HG03135 (cell line): Measurements from ENCODE around the gene PRG2.
A peak's percentile ranks its signal among the peaks of the same experiment; 100 is the strongest.
"Not testable (repeated sequence)": the region's sequence is repeated elsewhere in the genome, so short reads cannot be mapped to it uniquely, and the experiment has no call there.

ENCODE experiments used
- ATAC-seq: cut with Tn5 transposase; IDR thresholded peaks from one replicate; pipeline ENCODE4 v1.9.1; 2021; ENCODE audit warnings: mild to moderate bottlenecking, moderate library complexity; ENCODE audit not compliant: unreplicated experiment

Gene PRG2

DNA sequence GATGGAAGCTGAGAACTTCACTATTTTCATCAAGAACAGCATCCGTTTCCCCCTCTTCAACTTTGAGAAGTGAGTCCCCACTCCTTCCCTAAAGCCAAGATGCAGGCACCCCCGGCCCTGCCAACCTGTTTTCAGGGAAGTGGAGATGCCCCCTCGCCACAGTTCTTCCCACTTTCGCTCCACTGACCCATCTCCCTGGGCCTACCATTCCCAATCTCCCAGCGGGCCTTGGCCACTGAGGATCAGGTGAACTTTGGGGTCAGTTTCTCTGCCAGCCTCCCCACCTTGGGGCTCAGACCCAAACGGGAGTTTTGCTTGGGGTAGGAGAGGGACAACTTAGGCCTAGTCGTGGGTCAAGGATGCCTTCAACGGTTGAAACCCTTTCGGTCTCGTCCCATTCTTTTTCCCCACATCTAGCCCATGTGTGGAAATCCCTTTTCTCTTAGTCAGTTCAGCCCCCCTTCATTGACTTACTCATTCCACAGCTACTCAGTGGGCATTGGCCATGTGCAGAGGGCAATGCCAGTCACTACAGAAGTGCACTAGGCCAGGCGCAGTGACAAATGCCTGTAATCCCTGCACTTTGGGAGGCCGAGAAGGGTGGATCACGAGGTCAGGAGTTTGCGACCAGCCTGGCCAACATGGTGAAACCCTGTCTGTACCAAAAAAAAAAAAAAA is 41.7 kb downstream of the PRG2 start:
- no peak for ATAC-seq

DNA sequence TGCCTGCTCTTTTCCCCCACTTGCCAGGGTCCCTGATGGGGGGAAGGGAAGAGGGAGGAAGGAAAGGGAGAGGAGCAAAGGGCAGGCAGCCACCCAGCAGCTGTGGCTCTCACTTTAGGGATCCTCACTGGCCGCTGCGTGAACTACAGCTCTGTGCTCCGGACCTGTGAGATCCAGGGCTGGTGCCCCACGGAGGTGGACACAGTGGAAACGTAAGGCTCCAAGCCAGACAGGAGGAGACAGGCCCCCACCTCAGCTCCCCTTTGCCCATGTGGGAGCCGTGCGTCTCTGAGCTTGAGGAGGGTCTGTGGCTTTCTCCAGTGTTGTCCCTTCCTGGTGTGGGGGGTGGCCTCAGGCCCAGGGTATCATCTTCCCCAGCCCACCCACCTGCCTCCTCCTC is 42.4 kb downstream of the PRG2 start:
- no peak for ATAC-seq

DNA sequence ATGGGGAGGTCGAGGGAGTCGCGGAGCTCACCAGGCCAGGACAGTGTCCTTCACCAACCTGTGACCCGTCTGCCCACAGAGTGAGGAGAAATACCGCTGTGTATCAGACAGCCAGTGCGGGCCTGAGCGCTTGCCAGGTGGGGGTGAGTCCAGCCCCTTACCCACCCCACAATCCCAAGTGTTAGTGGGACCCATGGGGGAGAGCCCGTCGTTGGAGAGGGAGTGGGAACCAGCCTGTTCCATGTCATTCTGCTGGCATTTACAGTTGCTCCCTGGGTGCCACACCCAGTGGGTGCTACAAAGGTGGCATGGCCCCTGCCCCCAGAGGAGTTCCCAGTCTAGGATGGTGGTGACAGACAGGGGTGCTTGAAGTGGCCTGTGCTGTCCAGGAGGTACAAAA is 43.1 kb downstream of the PRG2 start:
- ATAC-seq: no peak

DNA sequence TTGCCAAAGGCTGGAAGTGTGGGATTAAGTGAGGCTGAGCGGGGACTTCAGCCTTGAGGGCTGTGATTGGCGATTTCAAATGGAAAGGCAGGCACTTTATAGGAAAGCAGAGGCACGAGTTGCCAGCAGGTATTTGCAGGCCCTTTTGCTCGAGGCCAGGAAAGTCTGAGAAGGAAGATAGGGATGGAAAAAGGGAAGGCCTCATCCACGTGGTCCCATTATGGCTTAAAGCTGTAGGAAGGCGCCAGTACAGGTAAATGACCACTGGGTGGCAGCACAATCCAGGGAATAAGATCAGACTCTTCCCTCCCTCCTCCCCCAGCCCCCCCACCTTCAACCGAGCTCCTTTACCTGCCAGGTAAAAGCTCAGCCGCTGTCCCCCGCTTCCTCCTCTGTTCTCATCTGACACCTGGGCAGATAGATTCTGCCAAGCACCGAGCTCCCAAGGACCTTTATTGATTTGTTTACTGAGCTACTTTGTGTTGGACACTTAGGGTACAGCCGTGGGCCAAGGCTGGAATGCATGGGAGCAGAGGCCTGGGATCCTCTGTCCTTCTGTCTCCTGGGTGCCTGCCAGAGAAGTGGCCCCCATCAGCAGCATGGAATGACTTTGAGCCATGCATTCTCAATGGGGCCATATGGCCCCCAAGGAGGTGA is 44.8 kb downstream of the PRG2 start:
- peak; percentile 77 for ATAC-seq

DNA sequence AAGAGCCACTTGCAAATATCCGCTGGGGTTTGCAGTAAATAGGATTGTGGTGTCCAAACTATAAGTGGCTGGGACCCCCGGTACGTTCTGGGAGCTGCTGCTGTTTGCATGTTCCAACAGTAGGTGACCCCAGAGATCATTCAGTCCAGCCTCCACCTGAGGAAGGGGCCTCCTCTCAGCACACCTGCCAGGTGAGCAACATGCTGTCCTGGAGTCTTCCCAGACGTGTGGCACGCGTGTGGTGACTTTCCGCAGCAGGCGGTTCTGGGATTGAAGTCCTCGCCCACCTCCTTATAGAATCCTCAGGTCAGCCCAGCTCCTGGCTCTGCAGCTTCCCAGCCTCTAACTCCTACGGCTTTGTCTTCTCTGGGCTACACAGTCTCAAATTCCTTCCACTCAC is 45.6 kb downstream of the PRG2 start:
- ATAC-seq: no peak

DNA sequence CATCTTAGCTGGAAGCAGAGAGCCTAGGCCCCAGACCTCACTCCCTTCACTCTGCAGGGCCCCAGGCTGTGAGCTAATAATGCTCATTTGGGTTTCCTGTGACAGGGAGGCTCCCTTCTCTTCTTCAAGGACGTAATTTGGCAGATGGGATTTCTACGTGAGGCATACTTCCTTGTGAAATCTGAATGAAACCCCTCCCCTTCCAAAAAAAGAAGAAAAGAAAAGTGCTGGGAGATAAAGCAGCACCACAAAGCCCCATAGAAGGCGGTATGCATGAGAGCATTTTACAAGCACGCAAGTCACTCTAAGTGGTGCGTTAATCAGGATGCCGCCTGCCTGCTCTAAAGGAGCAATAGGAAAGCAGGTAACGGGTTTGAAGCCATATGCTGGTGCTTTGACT is 46.6 kb downstream of the PRG2 start:
- no peak for ATAC-seq

DNA sequence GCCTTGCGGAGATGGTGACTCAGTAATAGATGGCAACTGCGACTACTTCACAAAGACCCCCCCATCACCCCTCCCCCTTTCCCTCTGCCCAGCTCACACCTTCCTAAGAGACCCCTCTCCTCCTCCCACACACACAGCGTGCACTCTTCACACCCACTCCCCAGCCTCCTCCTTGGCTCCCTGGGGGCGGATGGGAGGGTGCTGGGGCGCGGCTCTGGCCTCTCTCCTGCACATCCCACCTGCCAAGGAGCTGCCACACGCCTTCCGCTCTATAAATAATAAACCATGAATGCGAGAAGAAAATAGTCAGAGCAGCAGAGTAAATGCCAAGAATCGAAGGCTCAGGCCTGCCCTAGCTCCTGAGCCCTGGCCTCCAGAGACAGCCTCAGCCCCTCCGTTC is 47.7 kb downstream of the PRG2 start:
- ATAC-seq: no peak

DNA sequence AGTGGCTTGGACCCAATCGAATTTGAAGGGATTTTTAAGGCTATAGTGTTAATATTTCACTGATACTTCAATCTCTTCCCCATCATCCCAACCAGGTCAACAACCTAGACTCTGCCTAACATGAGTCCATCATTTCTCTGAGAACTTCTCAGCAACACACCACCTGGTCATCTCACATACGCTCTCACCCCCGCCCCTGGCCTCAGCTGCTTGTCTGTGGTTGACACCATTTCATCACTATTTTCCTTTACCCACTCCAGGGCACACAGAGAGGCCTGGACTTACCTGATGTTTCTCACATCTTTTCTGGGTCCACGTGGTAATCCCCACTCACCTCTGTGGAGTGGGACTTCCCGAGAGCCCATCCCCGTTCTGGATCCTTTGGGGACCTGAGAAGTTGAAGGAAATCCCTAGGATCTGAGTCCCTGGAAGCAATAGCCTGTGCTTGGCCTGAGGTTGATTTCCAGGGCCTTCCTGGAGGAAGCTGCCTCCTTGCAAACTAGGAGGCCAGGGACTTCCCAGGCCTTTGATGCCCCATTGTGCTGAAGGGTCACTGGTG is 49.1 kb downstream of the PRG2 start:
- ATAC-seq: no peak

DNA sequence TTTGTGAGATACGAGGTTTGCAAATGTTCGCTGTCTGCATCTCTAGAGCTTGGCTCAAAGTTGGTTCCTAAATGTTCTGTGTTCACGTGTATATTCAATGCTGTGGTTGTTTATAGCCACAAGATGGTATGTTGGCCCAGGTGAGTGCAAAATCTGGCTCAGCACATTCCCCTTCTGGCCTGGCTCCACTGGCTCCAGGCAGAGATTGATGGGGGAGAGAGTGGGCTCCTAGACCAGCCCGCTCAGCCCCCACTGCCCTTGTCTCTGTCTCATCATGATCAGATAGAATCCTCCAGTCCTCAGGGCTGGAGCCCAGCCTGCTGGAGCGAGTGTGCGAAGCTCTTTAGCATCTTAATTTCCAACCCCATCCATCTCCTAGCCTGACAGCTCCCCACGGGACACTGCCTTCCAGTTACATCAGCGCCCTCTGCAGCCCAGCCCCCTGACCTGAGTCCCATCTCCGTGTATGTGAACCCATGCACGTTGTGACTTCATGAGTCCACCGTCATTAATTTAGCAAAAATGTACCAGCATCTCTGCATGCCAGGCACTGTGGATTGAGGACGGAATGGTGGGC is 50.3 kb downstream of the PRG2 start:
- ATAC-seq: no peak

DNA sequence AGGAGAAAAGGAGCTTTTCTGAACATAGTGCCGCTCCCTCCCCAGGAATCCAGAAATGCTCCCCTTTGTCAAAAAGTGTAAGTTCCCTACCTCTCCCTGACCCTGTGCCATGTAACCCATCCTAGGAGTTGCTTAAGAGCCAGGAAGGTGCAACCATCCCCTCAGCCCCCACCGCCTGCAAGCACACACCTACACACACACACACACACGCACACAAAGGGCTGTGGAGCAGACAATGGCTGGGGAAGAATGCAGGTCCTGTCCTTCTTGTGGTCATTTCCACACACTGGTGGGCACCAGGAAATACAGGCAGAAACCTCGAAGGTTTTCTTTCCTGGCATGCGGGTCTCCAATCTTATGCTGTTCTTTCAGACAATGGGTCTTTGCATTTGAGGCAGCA is 51.1 kb downstream of the PRG2 start:
- ATAC-seq: no peak

DNA sequence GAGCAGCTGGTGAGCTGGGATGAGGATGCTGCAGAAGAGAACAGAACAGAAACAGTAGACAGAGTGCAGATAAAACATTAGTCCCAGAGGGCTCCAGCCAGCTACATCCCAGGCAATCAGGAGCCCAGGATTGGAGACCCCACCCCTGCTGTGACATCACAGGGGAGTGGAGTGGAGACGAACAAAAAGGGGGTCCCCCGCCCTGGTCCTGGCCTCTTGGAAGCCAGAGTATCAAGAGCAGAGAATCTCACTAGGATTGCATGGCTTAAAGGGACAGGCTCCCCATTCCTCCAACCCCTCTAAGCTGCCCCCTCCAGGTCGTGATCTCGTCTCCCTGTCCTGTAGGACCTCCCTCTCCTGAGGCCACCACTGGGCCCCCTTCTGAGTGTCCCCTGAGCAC is 52.3 kb downstream of the PRG2 start, which contains the start of gene P2RX3:
Gene P2RX3, plus strand, starts transcription at position 211 of the 400 bp plus-strand sequence. CDS start 199 bp downstream, outside the sequence.
- no peak for ATAC-seq

DNA sequence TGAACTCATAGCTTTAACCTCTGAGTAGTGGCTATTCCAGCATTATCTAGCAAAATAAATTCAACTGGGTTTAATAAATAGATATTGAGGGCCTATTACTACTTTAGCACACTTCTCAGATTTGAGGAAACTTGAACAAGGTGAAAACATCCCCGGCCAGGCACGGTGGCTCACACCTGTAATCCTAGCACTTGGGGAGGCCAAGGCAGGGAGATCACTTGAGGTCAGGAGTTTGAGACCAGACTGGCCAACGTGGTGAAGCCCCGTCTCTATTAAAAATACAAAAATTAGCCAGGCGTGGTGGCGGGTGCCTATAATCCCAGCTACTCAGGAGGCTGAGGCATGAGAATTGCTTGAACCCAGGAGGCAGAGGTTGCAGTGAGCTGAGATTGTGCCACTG is 53.6 kb downstream of the PRG2 start:
- ATAC-seq: not testable (repeated sequence)
